ENCODE results near the gene ST6GALNAC2.
"Not testable (repeated sequence)": the region's sequence is repeated elsewhere in the genome, so short reads cannot be mapped to it uniquely, and the experiment has no call there.

The ST6GALNAC2 gene

DNA sequence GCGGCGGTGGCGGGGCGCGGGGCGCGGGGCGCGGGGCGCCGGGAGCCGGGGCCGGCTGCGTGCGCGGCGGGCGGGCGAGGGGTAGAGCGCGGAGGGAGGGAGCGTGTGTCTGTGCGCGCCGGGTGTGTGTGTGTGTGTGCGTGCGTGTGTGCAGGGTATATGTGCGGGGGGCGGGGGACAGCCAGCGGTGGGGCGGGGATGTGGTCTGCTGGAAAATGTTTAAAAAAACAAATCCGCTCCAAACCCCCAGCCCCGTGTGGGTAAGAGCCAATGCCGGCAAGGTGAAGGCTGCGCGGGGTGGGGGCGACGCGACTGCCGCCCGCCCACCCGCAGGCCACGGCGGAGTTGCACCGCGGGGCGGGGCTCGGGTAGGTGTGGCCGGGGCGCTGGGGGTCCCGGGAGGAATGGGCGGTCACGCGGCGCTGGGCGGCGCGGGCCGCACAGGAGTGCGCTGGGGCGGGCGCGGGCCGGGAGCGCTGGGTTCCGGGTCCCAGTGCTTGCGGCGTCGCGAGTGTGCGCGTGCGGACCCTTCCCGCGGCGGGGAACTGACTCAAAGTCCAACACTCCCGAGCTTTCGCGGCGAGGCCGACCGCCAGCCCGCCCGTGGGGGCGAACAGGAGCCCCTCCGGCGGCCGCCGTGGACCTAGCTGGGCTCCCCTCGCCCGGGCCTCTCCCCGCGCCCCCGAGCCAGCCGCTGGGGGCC, 47.9 kb downstream of the ST6GALNAC2 start, which contains the start of gene CYGB:
TSS of gene CYGB (minus strand) at position 132 of the 703 bp plus-strand sequence. CDS start 167 bp downstream, outside the sequence.
- DNase-seq = no peak

DNA sequence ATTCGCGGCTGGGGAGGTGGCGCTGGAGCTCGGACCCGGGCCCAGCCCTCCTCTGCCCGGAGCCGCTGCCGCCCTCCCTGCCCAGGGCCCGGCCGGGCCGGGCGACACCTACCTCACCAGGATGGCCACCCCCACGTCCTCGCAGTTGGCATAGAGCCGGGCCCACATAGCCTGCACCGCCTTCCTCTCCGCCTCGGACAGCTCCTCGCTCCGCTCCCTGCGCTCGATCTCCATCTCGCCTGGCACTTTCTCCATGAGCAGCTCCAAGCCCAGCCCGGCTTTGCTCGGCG, 48.4 kb downstream of the ST6GALNAC2 start:
- DNase-seq = no peak

DNA sequence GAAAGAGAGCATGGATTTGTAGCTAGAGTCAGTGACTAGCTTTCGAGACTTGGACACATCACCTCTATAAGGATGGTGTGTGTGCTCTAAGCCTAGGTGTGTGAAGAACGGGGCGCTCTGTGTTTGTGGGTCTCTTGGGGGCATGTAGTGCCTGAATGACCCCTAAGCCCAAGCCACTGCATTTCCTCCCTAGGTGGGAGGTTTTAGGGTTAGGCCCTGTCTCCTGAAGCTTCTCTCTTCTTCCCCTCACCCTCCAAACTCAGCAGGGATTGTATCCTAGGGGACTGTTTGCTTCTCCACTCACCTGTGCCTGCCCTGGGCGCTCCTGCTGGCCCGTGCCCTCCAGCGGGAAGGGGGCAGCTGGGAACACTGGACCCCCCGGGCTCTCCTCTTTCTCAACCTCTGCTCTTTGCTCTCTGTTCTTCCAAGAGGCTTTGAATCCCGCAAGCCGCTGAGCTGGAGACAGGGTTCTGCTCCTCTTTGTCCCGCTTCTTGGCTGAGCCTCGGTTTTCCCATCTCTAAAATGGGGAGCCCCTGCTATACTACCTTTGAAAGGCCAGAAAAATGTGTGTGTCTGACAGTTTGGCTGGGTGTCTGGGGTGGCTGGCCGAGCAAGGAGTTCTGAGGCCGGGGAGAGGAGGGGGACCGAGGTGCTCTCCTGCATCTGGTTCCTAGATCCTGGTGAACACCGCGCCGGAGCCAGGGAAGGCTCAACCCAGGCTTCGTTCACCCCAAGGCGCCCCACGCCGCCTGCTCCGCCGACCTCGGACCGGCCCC, 49.0 kb downstream of the ST6GALNAC2 start:
- DNase-seq = no peak

DNA sequence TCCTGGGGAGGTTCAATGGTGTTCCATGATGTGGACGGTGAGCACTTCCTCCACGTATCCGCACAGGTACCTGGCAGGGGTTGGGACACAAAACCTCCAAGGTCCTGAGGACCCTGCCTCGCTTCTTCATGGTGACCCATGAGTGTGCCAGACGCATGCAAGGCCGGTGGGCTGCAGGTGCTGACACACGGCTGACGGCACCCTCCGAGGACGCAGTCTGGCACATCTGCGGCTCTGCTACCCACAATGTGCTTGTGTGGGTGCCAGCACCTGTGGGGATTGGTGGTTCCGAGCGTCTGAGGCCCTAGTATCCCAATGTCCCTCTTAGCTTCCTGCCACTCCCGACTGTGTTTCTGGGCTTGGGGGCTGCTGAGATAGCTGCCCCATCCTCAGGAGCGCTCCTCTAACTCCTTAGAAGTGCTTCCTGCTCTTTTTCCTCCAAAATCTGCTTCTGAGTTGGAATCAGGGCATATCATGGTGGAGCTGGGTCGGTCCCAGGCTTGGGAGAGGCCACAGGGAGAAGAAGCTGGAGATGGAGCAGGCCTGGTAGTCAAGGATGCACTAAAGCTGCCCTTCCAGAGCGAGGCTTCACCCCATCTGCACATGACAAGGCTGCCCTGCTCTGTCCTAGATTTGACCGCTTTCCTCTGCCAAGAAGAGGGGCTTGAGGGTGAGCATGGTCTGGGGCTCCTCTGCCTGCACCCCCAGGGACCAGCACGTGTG, 49.7 kb downstream of the ST6GALNAC2 start:
- DNase-seq = no peak

DNA sequence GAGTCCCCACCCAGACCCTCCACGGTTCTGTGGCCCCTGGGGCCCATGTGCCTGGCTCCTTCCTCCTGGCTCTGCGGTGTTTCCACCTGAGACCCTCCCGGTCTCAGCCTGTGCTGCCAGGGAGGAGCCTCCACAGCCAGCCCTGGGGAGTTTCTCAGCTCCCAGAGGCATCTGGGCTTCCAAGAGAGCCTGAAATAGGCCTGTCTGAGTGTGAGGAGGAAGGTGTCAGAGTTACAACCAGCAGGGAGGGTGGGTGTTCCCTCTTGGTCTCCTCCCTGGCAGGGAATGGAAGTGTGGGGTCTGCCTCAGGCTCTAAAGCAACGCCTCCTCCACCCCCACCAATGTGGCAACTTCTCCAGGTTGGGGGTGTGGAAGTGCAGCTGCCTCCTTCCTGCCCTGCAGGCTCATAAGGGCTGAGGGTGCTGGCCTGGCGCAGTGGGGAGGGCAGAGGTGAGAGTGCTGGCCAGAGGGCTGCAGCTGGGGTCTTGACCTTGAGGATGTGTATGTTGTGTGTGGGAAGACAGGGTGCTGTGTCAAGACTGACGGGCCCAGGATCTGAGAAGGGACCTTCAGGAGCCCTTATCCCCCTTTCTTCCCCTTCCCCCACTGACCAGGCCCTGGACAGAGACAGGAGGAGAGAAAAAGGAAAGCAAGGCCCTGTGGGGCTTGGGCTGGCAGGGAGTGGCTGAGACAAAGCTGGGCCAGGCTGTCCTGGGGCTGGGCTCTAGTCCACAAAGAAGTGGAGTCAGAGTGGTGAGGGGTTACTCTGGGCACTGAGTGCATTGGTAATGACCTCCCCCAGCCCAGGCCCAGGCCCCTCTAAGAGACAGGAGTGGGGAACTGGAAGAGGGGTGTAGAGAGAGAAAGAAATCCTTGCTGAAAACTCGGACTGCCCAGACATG, 50.6 kb downstream of the ST6GALNAC2 start:
- DNase-seq = no peak

DNA sequence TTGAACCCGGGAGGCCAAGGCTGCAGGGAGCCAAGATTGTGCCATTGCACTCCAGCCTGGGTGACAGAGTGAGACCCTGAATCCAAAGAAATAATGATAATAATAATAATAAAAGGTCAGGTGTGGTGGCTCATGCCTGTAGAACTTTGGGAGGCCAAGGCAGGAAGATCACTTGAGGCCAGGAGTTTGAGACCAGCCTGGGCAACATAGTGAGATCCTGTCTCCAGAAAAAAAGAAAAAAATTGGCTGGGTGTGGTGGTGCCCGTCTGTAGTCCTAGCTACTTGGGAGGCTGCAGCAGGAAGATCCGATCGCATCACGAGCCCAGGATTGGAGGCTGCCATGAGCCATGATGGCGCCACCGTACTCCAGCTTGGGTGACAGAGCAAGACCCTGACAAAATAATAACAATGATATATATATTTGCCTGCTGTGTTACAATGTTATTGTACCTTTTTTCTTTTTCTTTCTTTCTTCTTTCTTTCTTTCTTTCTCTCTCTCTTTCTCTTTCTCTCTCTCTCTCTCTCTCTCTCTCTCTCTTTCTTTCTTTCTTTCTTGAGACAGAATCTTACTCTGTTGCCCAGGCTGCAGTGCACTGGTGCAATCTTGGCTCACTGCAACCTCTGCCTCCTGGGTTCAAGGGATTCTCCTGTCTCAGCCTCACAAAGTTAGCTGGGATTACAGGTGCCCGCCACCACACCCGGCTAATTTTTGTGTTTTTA, 51.9 kb downstream of the ST6GALNAC2 start:
- DNase-seq = not testable (repeated sequence)

DNA sequence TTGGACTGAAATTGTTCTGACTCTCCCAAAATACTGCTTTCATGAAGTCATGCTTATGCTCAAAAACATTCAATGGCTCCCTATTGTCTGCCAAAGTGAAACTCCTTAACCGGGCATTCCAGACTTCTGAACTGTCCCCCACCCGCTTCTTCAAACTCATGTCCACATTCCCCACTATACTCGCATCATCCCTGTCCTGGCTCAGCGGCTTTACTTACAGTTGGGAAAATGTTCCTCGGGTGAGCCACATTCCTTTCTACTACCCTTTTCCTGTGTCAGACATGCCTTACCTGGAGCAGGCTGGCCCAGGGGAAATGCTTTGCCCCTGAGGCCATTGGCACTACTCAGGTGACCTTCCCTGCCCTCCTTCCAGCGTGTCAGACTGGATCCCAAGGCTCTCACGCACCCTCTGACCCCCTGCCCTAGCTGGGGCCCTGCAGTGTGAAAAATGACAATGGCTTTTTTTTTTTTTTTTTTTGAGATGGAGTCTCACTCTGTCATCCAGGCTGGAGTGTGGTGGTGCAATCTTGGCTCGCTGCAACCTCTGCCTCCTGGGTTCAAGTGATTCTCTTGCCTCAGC, 53.5 kb downstream of the ST6GALNAC2 start:
- DNase-seq = no peak

DNA sequence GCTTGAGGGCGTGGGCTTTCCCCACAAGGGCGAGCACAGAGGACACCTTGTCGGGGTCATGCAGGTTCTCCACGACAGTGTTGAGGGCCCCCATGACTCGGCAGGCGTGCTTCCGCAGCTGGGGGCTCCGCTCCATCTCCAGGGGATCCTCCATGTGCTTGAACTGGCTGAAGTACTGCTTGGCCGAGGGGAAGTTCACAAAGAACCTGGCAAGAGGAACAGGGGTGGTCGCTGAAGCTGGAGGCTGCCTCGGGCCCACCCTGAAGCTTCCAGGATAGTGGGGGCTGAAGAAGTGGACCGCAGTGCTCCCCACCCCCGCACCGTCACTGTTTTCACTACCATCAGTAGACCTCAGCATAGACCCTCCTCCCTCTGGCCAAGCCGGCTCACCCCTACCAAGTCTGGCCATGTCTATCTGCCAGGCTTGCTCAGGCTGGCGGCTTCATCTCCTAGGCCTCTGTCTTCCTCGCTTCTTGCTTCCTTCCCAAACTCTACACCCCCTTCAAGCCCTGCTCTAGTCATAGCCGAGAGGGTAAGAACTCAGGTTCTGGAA, 54.1 kb downstream of the ST6GALNAC2 start:
- no peak for DNase-seq

DNA sequence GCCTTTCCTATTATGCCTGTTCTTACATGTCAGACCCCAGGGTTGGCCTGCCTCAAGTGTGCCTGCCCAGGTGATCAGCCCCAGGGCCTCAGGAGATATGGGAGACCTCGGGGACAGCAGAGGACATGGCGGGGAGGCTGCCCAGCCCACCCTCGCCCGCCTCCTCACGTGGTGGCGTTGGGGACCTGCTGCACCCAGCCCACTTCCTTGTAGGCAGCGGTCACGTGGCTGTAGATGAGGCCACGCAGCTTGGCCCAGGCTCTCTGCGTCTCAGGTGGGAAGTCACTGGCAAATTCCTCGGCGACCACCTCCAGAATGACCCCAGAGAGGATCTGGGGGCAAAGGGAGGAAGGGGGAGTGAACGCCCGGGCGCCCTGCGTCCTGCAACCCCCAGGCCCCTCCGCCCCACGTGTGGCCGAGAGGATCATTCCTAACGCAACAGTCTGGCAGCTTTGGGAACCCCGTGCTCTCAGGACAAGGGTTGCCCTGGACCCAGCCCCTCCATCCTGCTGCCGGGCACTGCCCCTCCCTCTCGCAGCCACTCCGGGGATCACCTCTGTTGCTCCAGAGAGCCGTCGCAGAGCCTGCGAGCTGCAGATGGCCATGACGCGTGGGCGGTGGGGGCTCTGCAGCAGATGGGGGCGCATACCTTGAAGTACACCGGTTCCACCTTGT, 54.7 kb downstream of the ST6GALNAC2 start:
- no peak for DNase-seq

DNA sequence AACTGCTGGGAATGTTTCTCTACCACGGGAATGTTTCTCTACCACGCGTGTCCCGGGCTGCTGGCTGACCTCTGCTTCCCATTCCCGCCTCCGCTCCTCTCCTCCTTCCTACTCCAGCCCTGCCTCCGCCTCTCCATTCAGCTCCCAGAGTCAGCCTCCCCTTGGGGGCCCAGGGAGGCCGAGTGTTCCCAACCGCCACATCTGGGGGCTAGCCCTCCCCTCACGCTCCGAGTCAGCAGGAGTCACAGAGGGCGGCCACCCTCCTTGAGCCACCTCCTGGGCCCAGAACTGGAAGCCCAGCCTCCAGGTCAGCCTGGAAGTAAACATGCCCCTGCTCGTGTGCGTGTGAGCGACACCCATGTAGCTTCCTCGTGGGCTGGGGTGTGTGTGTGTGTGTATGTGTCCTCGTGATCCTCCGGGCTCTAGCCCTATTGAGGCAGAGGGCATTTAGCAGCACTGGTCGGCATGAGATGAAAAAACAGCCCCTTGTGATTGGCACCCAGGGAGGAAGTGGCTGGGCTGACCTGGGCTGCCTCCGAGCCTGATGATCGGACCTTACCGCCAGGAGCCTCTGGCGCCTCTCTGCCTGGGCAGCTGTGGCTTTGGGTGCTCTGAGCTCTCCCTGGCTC, 55.5 kb downstream of the ST6GALNAC2 start:
- DNase-seq = no peak

DNA sequence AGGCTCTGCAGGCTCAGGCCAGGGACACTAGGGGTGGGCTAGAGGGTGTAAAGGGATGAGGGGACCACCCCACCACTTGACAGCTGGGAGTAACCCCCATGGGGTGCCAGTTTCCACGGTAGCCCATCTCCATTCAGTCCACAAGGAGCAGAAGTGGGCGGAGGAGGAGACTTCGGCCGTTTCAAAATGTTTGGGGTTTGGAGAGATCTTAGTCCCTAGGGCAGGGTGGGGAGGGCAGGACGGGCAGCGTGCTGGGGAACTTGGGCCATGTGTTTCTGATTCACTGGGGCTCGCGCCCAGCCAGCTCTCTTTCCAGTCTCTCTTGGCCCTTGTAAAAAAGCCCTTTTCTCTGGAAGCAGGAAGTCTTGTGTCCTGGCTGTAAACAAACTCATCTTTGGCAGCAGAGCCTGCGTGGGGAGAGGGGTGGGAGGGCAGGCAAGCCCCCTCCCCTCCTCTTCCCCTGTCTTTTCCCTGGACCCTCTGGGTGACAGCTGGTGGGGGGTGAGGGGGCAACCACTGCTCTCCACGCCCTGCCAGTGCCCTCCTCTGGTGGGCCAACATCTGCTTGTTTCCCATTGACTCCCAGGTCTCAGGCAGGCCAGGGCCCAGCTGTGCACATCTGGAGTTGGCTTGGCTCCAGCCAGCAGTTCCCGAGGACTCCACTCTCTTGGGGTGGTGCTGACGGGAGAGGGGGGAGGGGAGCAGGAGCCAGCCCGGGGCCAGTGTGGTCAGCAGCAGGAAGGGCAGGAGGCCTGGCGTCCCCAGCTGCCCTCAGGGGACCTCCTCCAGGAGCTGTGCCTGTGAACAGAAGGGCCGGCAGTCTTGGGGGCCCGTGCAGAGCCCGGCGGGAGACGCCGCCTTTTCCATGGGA, 56.2 kb downstream of the ST6GALNAC2 start:
- DNase-seq = no peak

DNA sequence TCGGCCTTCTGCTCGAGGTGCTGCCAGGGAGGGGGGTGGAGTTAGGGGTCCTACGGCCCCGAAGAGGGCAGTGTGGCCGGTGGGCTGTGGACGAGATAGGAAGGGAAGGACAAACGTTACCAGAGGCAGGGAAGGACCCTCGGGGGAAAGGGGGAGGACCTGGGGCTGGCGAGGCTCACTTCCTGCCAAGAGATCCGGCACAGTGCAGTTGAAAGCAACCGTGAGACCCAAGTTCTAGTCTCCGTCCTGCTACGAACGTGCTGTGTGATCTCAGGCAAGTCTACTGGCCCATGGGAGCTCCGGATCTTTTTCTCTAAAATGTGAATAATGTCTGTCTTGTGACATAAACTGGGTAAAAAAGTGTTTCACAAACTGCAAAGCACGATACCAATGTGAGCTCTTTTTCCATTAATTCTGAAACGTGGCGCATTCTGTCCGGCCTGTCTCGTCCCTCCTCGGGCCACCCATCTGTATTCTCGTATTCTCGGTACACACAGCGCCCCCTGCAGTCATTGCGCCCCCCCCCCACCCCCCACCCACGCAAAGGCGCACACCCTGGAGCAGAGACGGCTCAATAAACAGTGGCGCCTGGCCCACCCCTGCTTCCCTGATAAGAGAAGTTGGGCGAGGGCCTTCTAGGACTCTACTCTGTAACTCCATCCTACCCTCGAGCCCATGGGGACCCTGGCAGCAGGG, 57.0 kb downstream of the ST6GALNAC2 start:
- no peak for DNase-seq

DNA sequence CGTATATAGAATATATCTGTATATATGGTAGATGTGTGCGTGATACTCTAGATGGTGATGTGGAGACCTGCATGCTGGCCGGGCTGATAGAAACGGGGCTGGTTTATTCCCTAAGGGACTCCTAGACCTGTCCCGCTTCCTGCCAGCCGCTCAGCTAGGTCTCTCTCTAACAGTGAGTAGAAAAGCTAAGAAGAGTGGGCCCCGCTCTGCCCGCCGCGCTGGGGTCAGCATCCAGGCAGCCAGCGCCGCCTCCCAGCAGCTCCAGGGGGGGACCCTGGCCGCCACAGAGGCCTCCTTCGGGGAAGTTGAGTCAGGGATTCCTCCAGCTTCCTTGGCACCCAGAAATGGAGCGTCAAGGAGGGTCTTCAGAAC, 57.5 kb downstream of the ST6GALNAC2 start:
- DNase-seq = no peak

DNA sequence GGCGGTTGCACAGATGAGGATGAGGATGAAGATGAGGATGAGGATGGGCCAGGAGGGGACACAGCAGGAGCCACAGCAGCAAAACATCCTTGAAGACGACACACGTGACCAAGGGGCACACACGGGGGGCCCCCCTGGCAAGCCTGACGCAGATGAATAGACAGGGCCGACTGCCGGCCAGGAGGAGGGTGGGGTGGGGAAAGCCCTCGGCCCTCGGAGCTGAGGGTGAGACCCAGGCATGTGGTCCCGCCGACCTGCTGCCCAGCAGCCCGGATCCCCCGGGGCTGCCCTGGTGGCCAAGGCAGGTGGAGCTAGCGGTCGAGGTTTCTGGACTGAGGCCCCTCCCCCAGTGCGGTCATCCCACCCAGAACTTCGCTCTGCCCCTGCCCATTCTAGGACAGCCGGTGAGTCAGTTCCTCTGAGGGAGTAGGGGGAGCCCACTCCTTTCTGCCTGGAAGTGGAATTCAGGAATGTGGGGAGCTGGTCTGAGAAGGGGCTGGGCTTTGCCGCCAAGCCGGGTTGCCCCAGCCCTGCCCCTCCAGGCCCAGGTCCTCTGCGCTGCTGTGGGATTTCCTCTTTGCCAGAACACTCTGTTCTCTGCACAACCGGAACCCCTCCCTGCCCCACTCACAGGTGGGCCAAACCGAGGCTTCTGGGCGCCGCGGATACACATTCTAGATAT, 58.1 kb downstream of the ST6GALNAC2 start:
- DNase-seq = no peak

DNA sequence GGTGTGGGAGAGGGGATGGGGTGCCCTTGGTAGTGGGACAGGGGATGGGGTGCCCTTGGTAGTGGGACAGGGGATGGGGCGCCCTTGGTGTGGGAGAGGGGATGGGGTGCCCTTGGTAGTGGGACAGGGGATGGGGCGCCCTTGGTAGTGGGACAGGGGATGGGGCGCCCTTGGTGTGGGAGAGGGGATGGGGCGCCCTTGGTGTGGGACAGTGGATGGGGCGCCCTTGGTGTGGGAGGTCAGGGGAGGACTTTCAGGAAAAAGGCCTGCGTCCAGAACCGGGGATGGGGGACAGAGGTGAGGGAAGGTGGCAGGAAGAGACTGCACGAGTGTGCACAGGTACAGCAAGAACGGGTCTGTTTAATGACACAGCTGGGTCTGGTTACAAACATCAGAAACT, 58.6 kb downstream of the ST6GALNAC2 start:
- DNase-seq = not testable (repeated sequence)

DNA sequence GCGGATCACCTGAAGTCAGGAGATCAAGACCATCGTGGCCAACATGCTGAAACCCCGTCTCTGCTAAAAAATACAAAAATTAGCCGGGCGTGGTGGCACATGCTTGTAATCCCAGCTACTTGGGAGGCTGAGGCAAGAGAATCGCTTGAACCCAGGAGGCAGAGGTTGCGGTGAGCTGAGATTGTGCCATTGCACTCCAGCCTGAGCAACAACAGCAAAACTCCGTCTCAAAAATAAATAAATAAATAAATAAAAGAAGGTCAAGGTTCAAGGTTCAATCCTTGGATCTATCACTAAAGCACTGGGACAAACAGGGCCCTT, 60.2 kb downstream of the ST6GALNAC2 start:
- DNase-seq = not testable (repeated sequence)

DNA sequence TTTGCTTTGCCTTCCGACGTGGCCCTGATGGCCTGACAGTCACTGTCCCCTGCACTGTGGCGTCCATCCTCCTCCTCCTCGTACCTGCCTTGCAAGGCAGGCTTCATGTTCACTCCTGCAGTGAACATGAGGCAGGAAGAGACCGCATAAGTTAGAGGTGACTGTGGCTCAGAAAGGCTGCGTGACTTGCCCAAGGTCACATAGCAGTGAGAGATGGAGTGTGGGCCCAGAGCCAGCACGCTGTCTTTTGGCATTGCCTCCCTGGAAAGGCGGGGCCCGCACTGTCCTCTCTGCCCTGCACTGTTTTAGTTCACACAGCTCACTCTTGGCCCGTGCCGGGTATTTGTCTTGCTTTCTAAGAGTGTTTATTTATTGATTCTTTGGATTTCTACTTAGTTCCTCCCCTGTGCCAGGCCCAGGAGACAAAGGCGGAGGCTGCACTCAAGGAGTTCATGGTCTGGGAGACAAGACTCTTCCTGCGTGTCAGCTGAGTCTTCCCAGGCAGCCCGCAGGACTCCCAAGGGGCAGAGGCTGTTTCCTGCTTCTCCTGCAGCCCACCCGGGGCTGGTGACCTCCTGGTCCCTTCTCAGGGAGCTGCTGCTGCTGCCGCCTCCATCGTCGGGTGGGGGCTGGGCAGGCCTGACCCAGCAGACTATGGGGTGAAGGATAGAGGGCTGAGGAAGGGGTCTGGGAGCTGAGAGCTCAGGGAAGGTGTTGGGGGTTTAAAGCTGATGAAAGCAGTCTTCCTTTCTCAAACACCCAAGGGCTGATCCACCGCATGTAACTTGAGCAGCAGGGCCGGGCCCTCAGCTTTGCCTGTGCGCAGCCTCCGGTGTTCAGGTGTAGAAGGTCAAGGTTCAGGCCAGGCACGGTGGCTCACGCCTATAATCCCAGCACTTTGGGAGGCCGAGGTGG, 60.8 kb downstream of the ST6GALNAC2 start:
- DNase-seq = no peak
